GM15510 (cell line): ENCODE measurements around the gene ITSN1.
A peak's percentile ranks its signal among the peaks of the same experiment; 100 is the strongest.

Experiments
- POLR2A ChIP-seq: IDR thresholded peaks from 3 replicates; pipeline ENCODE4 v1.6.1; 2011; ENCODE audit warnings: borderline replicate concordance; ENCODE audit not compliant: insufficient read length; ENCODE audit errors: extremely low read depth

ITSN1 gene

GRCh38 chr21:33937146-33937545, 294.8 kb downstream of the ITSN1 start:
- TF ChIP-seq POLR2A = no peak

GRCh38 chr21:33937931-33938339, 295.6 kb downstream of the ITSN1 start:
- TF ChIP-seq POLR2A = no peak

GRCh38 chr21:33938381-33938780, 296.1 kb downstream of the ITSN1 start:
- no peak for TF ChIP-seq POLR2A

- TF ChIP-seq POLR2A = no peak
Measured at GRCh38 chr21:33939226-33939625, 296.9 kb downstream of the ITSN1 start.

DNA sequence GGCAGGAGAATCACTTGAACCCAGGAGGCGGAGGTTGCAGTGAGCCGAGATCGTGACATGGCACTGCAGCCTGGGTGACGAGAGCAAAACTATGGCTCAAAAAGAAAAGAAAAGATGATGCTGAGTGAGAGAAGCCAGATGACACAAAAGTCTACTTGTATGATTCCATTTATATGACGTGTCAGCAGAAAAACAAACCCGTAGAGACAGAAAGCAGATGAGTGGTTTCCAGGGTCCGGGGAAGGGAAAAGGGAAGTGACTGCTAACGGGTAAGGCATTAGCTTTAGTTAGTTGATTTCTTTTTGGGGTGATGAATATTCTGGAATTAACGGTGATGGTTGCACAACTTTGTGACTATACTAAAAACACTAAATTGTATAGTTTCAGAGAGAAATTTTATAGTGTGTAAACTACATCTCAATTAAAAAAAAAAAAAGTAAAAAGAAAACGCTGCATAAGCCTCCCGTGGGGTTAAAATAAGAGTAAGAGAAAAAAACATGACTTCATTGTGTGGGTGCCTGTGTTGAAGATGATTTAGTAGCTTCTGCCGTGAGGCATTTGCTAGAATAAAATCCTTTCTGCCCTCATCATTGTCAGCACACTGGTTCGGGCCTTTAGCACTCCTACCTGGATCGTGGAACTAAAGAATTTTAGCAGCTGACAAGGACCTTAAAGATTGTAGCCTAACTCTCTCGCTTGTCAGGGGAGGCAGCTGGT, 298.0 kb downstream of the ITSN1 start:
- no peak for TF ChIP-seq POLR2A

- no peak for TF ChIP-seq POLR2A
Measured at GRCh38 chr21:33940881-33941245, 298.6 kb downstream of the ITSN1 start.

- no peak for TF ChIP-seq POLR2A
Measured at GRCh38 chr21:33942426-33942825, 300.1 kb downstream of the ITSN1 start.

- no peak for TF ChIP-seq POLR2A
Measured at GRCh38 chr21:33943293-33943692, 301.0 kb downstream of the ITSN1 start.

DNA sequence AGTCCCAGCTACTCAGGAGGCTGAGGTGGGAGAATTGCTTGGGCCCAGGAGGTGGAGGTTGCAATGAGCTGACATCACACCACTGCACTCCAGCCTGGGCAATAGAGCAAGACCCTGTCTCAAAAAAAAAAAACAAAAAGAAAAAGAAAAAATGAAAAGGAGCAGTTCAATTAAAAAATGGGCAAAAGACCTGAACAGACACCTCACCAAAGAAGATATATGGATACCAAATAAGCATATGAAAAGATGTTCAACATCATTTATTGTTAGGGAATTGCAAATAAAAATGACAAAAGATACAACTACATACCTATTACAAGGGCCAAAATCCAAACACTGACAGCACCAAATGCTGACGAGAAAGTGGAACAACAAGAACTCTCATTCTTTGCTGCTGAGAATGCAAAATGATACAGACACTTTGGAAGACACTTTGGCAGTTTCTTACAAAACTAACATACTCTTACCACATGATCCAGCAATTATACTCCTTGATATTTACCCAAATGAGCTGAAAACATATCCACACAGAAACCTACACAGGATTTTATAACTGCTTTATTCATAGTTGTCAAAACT, 302.0 kb downstream of the ITSN1 start:
- TF ChIP-seq POLR2A = no peak

DNA sequence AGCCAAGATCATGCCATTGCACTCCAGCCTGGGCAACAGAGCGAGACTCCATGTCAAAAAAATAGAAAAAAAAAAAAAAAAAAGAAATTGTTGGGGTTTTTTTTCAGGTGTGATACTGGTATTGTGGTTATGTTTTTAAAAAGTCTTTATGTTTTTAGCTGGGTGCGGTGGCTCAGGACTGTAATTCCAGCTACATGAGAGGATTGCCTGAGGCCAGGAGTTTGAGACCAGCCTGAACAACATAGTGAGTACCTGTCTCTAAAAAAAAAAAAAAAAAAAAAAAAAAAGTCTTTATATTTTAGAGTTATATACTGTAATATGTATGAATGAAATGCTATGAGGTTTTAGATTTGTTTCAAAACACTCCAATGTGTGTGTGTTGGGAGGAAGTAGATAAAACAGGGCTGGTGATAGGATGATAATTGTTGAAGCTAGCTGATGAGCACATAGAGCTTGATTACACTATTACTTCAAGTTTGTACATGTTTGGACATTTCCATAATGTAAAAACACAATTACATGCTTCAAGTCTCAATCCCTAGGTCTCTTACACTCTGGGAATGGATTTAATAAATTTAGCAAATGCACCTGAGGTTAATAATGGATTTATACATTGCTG, 303.5 kb downstream of the ITSN1 start:
- no peak for TF ChIP-seq POLR2A

DNA sequence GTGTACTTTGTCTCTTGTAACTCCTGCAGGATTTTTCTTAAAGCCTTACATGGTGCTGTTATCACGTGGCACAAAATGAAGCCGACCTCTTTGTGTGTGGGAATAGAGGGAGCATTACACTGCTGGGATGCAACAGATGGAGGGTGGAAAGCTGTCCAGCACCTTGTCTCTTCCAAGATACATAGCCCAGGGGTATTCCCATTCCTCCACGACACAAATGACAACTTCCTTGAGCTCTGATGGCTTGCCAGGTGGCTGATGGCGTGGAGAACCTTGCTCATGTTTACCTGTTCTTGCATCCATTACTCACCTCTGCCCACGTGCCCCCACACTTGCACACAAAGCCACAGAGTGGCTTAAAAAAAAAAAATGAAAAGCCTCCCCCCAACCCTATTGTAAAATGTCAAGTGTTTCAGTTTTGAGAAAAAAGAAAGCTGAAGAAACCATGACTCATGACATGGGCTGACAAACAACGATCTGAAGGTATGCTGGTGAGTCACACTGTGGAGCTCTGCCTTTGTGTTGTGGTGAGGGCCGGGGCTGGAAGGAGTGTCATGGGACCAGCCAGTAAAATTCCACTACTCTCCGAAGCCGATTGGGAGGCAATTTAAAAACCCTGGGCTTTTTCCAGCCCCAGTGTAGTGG, 305.3 kb downstream of the ITSN1 start:
- TF ChIP-seq POLR2A = no peak

DNA sequence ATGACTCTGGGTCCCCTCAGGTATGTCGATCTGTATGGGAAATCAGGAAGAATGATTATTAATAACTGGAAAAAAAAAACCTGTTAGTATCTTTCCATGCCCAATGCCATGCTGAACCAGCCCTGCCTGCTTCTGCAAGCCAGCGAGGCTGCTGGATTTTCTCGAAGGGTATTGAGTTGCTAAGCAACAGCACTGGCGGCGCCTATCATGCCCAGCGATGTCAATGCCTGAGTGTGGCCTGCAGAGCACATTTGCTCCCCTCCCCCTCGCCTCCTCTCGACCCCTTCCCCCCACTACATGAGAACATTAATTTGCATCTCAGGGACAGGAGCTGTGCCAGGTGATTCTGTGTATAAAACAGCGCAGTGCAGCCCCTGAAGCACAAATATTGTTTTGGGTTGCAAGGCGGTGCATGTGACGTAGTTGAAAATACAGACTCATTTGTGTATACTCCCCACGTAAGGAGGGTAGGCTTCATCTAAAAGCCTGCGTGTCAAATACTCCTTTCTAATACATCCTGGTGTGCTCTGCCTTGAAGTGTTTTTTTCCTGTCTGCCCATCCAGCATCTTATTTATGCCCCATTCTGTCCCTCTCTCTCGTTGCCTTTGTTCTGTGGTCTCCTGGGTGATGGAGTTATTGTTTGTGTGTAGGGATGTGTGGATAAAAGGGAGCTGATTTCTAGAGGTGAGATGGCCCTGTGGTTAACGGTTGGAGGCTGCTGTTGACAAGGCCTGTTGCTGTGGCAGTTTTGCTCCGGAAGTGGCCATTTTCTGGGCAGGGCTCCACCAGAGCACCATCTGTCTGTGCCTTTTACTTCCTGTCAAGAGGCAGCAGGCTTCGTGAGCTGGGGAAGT, 306.0 kb downstream of the ITSN1 start:
- TF ChIP-seq POLR2A = peak; percentile 45

- no peak for TF ChIP-seq POLR2A
Measured at GRCh38 chr21:33948951-33949444, 306.7 kb downstream of the ITSN1 start.
